Mesothelial cell of epicardium (in vitro differentiated cells): ENCODE results near the gene FCHO1. TPM values are rescaled to one million over a fixed set of nuclear protein-coding genes. Genes with fewer than 3 reads are reported as not detected.

ENCODE experiments used
- DNase-seq, 2 experiments: peaks; one replicate each; pipeline ENCODE4 v3.0.0; 2021; ENCODE audit warnings: low spot score in 2 of 2; ENCODE audit not compliant: unreplicated experiment in 2 of 2
- H3K27ac Mint-ChIP-seq: 2 replicates; pipeline ENCODE4 v1.8.0; 2021; ENCODE audit warnings: mixed read lengths
- H3K27me3 Mint-ChIP-seq: 2 replicates; pipeline ENCODE4 v1.8.0; 2021; ENCODE audit warnings: low read depth, mixed read lengths
- H3K36me3 Mint-ChIP-seq: 2 replicates; pipeline ENCODE4 v1.8.0; 2021; ENCODE audit warnings: mixed read lengths
- H3K4me1 Mint-ChIP-seq: 2 replicates; pipeline ENCODE4 v1.8.0; 2021; ENCODE audit warnings: mixed read lengths
- H3K4me3 Mint-ChIP-seq: 2 replicates; pipeline ENCODE4 v1.8.0; 2021; ENCODE audit warnings: mild to moderate bottlenecking, moderate library complexity, mixed read lengths
- H3K9me3 Mint-ChIP-seq: 2 replicates; pipeline ENCODE4 v1.8.0; 2021; ENCODE audit warnings: mixed read lengths
- total RNA-seq: library from RNA; stranded (reverse); gene quantifications from 3 replicates; pipeline ENCODE4 v1.2.1, GENCODE V29; 2021
- TF ChIP-seq, protein P1 (sequence below): fragments of 200-600 bp; sonication (generic); IDR thresholded peaks from one replicate; pipeline ENCODE4 v1.5.0; 2021; ENCODE audit warnings: antibody characterized with exemption; ENCODE audit not compliant: unreplicated experiment

The FCHO1 gene
- total RNA-seq, 1 donor from 2014 or later, result 4.6 TPM

DNA sequence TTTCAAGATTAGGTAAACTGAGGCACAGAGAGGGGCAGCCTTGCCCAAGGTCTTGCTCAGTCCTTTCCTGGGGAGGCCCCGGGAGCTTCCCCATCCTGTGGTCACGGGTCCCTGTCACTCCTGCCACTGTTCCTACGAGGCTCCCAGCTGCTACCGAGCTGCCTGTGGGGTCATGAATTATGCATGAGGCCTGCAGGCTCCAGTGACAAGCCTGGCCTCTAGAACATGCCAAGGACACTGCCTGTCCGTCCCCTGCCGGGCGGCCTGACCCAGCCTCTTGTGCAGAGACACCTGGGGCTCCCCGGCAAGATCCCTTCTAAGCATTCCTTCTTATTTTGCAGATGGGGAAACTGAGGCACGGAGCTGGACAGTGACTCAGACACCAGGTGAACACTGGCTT is 2.7 kb downstream of the FCHO1 start:
- TF ChIP-seq, protein P1, sequence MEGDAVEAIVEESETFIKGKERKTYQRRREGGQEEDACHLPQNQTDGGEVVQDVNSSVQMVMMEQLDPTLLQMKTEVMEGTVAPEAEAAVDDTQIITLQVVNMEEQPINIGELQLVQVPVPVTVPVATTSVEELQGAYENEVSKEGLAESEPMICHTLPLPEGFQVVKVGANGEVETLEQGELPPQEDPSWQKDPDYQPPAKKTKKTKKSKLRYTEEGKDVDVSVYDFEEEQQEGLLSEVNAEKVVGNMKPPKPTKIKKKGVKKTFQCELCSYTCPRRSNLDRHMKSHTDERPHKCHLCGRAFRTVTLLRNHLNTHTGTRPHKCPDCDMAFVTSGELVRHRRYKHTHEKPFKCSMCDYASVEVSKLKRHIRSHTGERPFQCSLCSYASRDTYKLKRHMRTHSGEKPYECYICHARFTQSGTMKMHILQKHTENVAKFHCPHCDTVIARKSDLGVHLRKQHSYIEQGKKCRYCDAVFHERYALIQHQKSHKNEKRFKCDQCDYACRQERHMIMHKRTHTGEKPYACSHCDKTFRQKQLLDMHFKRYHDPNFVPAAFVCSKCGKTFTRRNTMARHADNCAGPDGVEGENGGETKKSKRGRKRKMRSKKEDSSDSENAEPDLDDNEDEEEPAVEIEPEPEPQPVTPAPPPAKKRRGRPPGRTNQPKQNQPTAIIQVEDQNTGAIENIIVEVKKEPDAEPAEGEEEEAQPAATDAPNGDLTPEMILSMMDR, result no peak
- H3K9me3 Mint-ChIP-seq, result no peaks in the 10 kb centered on the region
- DNase-seq, result no peak
- no peak overlapping the region for H3K4me3 Mint-ChIP-seq
- no peaks in the 10 kb centered on the region for H3K4me1 Mint-ChIP-seq
- H3K27me3 Mint-ChIP-seq, result peaks cover 4% of the 10 kb centered on the region
- no peak overlapping the region for H3K27ac Mint-ChIP-seq
- H3K36me3 Mint-ChIP-seq, result no peaks in the 10 kb centered on the region

DNA sequence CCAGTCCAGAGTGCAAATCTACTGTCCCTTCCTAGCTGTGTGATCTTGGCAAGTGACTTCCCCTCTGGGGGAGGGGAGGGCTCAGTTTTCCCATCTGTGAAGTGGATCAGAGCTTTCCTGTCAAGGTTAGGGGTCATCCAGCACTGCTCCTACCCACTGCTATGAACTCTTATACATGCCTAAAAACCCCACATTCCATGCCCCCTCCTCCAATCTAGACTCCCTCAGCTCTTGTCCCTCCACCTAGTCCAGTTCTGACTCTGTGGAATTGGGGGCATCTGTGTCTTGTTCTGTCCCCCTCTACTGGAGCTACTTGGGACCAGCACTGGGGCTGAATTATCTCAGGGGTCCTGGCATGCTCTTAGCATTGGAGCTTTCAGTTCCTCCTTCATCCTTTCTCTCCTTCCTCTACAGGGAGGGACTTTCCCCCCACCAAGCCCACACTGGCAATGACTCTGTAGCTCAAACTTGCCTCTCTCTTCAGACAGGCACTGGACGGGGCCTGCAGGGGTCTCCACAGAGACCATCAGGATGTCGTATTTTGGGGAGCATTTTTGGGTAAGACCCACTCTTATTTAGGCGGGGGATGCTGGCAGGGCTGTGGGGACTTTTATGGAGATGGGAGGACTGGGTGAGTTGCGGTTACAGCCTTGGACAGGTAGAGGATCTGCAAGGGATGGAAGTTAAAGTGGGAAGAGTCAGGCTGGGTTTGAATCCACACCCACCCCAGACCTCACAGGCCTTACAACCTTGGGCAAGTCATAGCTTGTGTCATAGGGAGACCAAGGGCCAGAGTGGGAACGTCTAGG is 3.6 kb downstream of the FCHO1 start:
- Mint-ChIP-seq H3K27ac (no peak overlapping the region), H3K4me3 (no peak overlapping the region), H3K36me3 (no peaks in the 10 kb centered on the region), H3K27me3 (peaks cover 2% of the 10 kb centered on the region), H3K9me3 (no peaks in the 10 kb centered on the region), H3K4me1 (no peaks in the 10 kb centered on the region)
- TF ChIP-seq, protein P1, result no peak
- no peak for DNase-seq

DNA sequence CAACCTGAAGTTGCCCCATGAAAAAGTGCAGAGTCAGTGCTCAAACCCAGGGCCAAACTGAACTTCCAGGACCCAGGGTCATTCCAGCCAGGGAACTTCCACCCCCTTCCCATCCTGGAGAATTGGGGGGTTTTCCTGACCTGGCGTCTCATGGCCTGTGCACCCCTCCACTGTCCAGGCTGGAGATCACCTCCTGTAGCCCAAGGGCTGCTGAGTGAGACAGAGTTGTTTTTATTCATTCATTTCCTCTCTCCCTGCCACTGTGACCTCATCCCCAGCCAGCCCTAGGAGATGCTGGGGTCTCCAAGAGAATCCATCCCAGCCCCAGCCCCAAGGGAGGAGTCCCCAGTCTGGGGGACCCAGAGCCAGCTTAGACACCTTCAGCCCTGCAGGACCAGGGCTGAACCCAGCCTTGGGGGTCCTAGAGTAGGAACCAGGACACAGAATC is 4.2 kb downstream of the FCHO1 start:
- Mint-ChIP-seq H3K9me3 (no peaks in the 10 kb centered on the region), H3K4me3 (no peak overlapping the region), H3K27ac (no peak overlapping the region), H3K36me3 (no peaks in the 10 kb centered on the region), H3K4me1 (no peaks in the 10 kb centered on the region), H3K27me3 (peaks cover 2% of the 10 kb centered on the region)
- TF ChIP-seq, protein P1, result no peak
- DNase-seq, result no peak

DNA sequence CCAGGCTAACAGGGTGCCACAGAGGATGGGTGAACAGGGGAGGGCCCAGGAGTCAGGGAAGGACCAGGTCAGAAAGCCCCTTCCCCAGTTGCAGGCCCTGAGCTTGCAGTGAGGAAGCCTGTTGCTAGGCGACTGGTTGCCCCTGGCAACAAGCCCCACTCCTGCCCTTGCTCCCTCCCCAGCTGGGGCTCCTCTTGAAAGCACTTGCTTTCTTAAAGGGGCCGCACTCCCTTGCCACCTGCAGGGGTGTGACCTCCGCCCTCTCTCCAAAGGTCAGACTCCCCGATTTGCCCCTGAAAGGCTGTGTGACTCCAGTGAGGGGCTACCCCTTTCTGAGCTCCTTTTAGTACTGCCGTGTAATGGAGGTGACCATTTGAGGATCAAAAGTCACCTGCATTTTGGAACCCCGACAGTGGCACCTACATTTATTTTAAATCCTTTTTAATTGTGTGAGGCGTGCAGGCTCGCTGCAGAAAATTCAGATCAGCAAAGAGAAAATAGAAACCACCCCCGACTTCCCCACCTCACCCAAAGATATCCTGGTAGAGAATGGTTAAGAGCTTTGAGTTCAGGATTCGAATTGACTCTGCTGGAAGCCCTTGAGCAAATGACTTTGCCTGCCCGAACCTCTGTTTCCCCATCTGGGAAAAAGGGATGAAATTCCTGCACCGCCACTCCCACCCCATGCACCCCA is 4.8 kb downstream of the FCHO1 start:
- TF ChIP-seq, protein P1, result no peak
- DNase-seq, result no peak
- H3K4me3 Mint-ChIP-seq, result no peak overlapping the region
- H3K27me3 Mint-ChIP-seq, result peaks cover 2% of the 10 kb centered on the region
- no peaks in the 10 kb centered on the region for H3K9me3 Mint-ChIP-seq
- no peaks in the 10 kb centered on the region for H3K4me1 Mint-ChIP-seq
- H3K36me3 Mint-ChIP-seq, result no peaks in the 10 kb centered on the region
- H3K27ac Mint-ChIP-seq, result no peak overlapping the region

DNA sequence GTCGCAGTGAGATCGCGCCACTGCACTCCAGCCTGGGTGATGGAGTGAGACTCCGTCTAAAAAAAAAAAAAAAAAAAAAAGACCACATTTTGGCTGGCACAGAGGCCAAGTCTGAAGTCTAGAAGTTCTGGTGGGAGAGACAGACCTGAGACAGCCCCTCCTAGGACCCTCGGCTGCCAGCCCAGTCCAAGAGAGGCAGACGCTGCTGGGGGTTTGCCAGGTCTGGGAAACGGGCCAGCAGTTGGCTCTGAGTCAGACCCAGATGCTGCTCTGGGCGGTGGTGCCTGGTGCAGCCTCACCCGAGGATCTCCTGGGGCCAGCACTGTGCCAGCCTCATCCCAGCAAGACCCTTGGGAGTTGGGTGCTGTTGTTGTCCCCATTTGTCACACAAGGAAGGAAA is 5.8 kb downstream of the FCHO1 start:
- TF ChIP-seq, protein P1, result no peak
- DNase-seq, result no peak
- Mint-ChIP-seq H3K4me3 (no peak overlapping the region), H3K9me3 (no peaks in the 10 kb centered on the region), H3K4me1 (no peaks in the 10 kb centered on the region), H3K36me3 (no peaks in the 10 kb centered on the region), H3K27me3 (peaks cover 2% of the 10 kb centered on the region), H3K27ac (no peak overlapping the region)
